ENCODE results near the gene RHBG. TPM values are rescaled to one million over a fixed set of nuclear protein-coding genes. Genes with fewer than 3 reads are reported as not detected.
A peak's percentile ranks its signal among the peaks of the same experiment; 100 is the strongest.
"Not testable (repeated sequence)": the region's sequence is repeated elsewhere in the genome, so short reads cannot be mapped to it uniquely, and the experiment has no call there.

Gene RHBG, protein sequence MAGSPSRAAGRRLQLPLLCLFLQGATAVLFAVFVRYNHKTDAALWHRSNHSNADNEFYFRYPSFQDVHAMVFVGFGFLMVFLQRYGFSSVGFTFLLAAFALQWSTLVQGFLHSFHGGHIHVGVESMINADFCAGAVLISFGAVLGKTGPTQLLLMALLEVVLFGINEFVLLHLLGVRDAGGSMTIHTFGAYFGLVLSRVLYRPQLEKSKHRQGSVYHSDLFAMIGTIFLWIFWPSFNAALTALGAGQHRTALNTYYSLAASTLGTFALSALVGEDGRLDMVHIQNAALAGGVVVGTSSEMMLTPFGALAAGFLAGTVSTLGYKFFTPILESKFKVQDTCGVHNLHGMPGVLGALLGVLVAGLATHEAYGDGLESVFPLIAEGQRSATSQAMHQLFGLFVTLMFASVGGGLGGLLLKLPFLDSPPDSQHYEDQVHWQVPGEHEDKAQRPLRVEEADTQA
- total RNA-seq (not detected), polyA plus RNA-seq (ENCODE audit: insufficient read length in 6 of 6) (1 to 10 TPM; 2.2 to 4.9 (median 3.5) TPM)
- long read RNA-seq, donor 1 = 0 reads
- long read RNA-seq, donor 2 = 0 reads
- long read RNA-seq, donor 3 = 0 reads
- long read RNA-seq, donor 4 = 0 reads
- long read RNA-seq, donor 5 = 0 reads
- long read RNA-seq, donor 6 = 0 reads
- long read RNA-seq, donor 7 = 0 reads
- long read RNA-seq, donor 8 = 0 reads
- long read RNA-seq, donor 9 = 0 reads
- long read RNA-seq, donor 10 = 0 reads
- long read RNA-seq, donor 11 = 0 reads
- long read RNA-seq, donor 12 = 0 reads

DNA sequence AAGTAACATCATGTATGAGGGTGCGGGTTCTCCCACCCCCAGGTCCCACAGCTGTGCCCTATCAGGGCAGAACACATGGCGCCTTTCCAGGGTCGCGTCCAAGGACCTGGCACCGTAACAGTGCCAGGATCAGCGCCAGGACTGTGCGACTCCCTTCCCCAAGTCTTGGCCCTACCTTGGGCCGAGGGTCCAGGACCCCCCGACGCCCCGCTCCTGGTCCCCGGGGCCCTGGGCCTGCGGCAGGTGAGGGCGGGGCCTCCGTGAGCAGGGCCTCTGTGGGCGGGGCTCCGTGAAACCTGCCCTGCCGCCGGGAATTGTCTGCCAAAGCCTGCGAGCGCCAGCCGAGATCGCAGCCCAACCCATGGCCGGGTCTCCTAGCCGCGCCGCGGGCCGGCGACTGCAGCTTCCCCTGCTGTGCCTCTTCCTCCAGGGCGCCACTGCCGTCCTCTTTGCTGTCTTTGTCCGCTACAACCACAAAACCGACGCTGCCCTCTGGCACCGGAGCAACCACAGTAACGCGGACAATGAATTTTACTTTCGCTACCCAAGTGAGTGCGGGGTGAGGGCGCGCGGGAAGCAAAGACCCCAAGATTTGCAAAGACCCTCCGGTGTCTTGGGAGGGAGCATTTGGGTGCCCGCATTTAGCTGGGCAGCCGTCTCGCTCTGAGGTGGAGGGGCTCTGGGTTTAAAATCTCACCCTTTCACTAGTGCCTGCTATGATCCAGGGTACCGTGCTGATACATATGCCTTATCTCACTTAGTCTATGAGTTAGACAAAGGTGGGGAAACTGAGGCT, at the start of gene RHBG:
Gene RHBG (plus strand): TSS at position 323 of the 796 bp plus-strand sequence. CDS start 39 bp downstream, at position 362.
- ATAC-seq (peak; percentile 96), DNase-seq (peak in 3 of 4 donors; percentile 56 to 89 (median 64))
- Histone ChIP-seq H3K36me3 (no peaks in the 10 kb centered on the region), H3K4me3 (peak within 1 kb of the TSS; percentile 17 to 27), H3K27me3 (peaks cover 0 to 62% of the 10 kb centered on the region in 2 donors), H3K9me3 (no peaks in the 10 kb centered on the region), H3K27ac (no peak within 1 kb of the TSS), H3K4me1 (peaks cover 0 to 11% of the 10 kb centered on the region in 2 donors)
- intact Hi-C loops (cut with DNase I) = no loop called here
- TF ChIP-seq CTCF (IDR thresholded peaks at IDR 0.05) = no peak

GRCh38 chr1:156319664-156320063, 49.3 kb upstream of the RHBG start:
- Histone ChIP-seq H3K9me3 (no peaks in the 10 kb centered on the region), H3K27me3 (no peaks in the 10 kb centered on the region), H3K27ac (no peak overlapping the region), H3K4me1 (no peaks in the 10 kb centered on the region), H3K4me3 (no peak overlapping the region), H3K36me3 (peaks cover 3 to 100% of the 10 kb centered on the region in 2 donors)
- DNase-seq = peak in 1 of 4 donors; percentile 16
- ATAC-seq = peak; percentile 21
- intact Hi-C loops (cut with DNase I) = no loop called here
- TF ChIP-seq CTCF (IDR thresholded peaks at IDR 0.05) = peak; percentile 27 to 34

DNA sequence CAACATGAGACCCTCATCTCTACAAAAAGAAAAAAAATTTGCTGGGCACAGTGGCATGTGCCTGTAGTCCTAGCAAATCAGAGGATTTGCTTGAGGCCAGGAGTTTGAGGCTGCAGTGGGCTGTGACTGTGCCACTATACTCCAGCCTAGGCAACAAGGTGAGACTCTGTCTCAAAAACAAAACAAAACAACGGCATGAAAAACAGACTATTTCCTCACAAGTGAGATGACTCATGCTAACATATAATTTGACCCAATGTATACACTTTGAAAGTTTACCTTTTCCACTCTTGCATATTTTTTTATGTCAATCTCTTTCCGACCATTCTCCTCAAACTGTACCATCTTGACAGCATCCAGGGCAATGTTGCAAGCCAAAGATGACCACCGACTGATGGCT, 48.5 kb upstream of the RHBG start:
- TF ChIP-seq CTCF (IDR thresholded peaks at IDR 0.05) = no peak
- Histone ChIP-seq H3K4me3 (no peak overlapping the region), H3K36me3 (peaks cover 3 to 100% of the 10 kb centered on the region in 2 donors), H3K9me3 (no peaks in the 10 kb centered on the region), H3K4me1 (no peaks in the 10 kb centered on the region), H3K27ac (no peak overlapping the region), H3K27me3 (no peaks in the 10 kb centered on the region)
- DNase-seq = no peak
- intact Hi-C loops (cut with DNase I) = no loop called here
- ATAC-seq = no peak

GRCh38 chr1:156323179-156323578, 45.8 kb upstream of the RHBG start:
- H3K4me3 ChIP-seq; H3K27me3 ChIP-seq; H3K9me3 ChIP-seq; intact Hi-C loops (cut with DNase I); ATAC-seq; DNase-seq; H3K27ac ChIP-seq; H3K4me1 ChIP-seq: not testable (repeated sequence)
- H3K36me3 ChIP-seq = peaks cover 0 to 90% of the 10 kb centered on the region in 2 donors

- Histone ChIP-seq H3K9me3 (no peaks in the 10 kb centered on the region), H3K4me3 (peak overlapping the region in 1 of 2 donors; percentile 78), H3K27me3 (no peaks in the 10 kb centered on the region), H3K36me3 (peaks cover 5 to 44% of the 10 kb centered on the region in 2 donors), H3K27ac (no peak overlapping the region), H3K4me1 (peaks cover 12 to 20% of the 10 kb centered on the region in 2 donors)
- intact Hi-C loops (cut with DNase I) = no loop called here
- DNase-seq = no peak
- no peak for ATAC-seq
- TF ChIP-seq CTCF (IDR thresholded peaks at IDR 0.05) = no peak
Measured at GRCh38 chr1:156336242-156336641, 32.8 kb upstream of the RHBG start.

Measured in left lung (tissue), 14 donors.